COLO668 (cell line): ENCODE results near the gene RPUSD3.

Experiments used
- DNase-seq: peaks from one replicate; lab custom pipeline; 2025; ENCODE audit not compliant: unreplicated experiment; lab: John Stamatoyannopoulos, UW

Gene RPUSD3

GRCh38 chr3:9806688-9807589 is 36.9 kb downstream of the RPUSD3 start:
- DNase-seq, result no peak

DNA sequence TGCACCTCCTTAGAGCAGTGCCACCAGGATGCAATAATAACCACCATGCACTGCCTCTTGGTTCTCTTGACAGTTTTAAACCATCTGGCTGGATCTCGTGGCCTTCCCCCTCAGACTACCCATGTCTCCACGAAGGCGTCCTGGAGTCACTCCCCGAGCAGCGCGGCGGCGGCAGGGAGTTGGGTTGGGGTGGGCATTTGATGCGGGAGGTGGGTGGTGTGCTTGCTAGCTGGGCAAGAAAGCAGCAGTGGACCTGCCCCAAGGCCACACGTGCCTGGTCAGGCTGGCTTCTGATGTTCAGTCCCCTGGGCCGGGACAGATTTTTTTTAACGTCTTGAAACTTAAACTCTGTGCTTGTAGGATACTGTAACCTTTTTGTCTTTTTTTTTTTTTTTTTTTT is 37.7 kb downstream of the RPUSD3 start:
- DNase-seq, result no peak

- no peak for DNase-seq
Observed at GRCh38 chr3:9804996-9805395, 38.8 kb downstream of the RPUSD3 start.

DNA sequence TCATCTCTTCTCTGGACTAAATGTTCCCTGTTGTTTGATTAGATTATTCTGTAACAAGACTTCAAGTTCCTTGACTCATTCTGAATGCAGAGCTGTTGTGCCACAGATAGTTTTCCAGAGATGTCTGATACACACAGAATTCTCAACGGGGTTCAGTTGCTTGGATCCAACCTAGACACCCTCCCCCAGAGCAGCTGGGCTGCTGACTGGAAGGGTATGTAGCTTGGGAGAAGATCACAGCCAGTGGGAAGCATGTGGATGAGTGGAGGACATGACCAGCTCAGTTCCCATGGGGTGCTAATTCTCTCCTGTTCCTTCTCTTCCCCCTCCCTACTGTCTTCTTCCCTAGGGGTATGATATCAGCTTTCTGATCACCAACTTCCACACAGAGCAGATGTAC is 40.3 kb downstream of the RPUSD3 start:
- no peak for DNase-seq

DNA sequence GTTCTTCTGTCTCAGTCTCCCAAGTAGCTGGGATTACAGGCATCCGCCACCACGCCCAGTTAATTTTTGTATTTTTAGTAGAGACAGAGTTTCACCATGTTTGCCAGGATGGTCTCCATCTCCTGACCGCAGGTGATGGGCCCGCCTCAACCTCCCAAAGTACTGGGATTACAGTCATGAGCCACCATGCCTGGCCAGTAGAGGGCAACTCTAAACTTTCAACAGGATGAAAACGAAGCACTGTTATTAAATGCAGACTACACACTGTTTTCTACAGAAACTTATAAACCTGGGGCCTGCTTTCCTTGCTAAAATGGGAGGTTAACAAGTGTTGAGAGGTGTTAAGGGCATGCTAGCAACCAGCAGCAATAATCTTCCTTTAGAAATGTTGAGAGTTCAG is 43.3 kb downstream of the RPUSD3 start:
- DNase-seq, result no peak

DNA sequence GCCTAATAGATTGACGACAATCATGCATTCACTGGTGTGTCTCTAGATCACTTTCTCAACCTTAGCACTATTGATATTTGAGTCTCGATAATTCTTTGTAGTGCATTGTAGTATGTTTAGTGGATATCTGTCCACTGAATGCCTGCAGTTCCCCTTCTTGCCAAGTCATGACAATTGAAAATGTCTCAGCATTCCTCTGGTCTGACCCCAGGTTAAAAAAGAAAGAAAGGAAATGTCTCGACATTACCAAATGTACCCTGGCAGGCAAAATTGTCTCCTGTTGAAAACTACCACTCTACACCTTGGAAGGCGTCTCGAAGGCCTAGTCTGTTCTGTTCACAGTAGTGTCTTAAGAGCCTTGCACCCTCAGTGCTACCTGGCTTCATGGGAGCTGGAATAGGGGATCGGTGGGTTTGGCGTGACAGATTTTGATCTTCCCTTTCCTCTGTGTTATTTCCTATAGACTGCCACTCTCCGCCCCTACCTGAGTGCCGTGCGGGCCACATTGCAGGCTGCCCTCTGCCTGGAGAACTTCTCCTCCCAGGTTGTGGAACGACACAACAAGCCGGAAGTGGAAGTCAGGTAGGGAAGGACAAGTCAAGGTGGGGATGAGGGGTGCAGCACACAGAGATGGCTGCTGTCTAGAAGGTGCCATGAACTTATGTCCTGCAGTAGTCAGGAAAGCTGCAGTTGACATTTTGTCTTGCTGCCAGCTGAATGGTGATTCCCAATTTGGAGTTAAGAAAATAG is 46.4 kb downstream of the RPUSD3 start:
- DNase-seq, result no peak

DNA sequence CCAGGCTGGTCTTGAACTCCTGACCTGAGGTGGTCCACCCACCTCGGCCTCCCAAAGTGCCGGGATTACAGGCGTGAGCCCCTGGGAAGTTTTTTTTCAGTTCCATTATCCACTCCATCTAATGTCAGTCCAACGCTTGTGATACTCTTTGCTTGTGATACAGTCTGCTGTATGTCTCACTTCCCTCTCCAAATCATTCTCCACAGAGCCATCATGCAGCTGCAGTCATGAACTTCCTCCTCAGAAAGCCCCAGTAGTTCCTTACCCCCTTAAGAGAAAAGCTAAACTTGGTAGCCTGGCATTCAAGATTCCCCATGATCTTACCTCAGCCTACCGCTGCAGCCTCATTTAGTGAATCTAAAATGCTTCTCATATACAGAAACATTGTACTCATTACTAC is 48.6 kb downstream of the RPUSD3 start:
- no peak for DNase-seq

DNA sequence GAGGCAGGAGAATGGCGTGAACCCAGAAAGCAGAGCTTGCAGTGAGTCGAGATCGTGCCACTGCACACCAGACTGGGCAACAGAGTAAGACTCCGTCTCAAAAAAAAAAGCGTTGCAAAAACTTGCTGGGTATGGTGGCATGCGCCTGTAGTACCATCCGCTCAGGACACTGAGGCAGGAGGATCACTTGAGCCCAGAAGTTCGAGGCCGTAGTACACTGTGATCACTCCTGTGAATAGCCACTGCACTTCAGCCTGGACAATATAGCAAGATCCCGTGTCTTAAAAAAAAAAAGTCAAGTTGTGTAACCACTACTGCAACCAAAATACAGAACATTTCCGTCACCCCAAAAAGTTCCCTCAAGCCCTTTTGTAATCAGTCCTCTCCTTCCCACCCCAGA is 49.4 kb downstream of the RPUSD3 start:
- DNase-seq, result no peak

GRCh38 chr3:9793161-9793781 is 50.5 kb downstream of the RPUSD3 start:
- DNase-seq, result peak; percentile 16

GRCh38 chr3:9792405-9793160 is 51.2 kb downstream of the RPUSD3 start, which contains the start of the genes ARPC4 and TADA3:
ARPC4 (plus strand) TSS chr3:9793082; CDS start chr3:9793122, 40 bp downstream.
TADA3 (minus strand) TSS chr3:9792473; CDS start chr3:9791466, 1,007 bp downstream.
- DNase-seq, result peak; percentile 89

DNA sequence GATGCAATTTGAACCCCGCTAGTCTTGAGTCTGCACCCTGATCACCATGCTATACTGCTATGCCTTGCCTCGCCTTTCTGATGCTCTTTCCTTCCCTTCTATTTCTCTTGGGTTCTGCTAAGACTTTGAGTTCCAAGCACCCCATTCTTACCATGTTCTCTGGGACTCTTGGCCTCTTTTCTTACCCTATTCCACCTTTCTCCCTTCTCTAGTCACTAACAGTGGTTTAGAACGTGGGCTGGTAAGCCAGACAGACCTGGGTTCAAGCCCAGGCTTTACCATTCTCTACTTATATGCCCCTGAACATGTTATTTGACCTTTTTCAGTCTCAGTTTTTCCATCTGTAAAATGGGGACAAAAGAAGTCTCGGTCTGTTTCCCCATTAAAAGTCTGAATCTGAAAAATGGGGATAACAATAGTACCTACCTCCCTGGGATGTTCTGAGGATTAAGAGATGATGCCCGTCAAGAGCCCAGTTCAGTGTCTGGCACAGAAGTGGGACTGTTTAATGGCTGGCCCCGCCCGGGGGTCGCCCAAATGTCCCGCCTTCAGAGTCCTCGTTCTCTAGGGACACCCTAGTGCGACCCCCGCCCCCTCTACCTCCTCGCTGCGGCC is 51.9 kb downstream of the RPUSD3 start:
- no peak for DNase-seq

DNA sequence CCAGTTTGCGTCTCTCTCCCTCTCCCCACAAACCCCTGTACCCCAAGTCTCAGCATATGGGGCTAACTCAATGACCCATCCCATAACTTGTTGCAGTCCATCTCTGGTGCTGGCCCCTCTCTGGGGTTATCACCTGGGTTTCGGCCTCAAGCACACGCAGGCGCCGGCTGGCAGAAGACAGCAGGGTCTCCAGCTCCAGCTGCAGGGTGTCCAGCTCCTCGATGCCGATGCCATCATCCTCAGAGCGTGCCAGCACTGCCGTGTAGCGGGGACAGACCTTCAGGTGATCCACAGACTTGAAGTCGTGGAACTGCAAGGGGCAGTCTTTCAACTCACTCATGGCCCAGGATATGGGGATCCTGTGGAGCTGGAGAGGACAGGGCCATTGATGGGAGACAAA is 52.7 kb downstream of the RPUSD3 start:
- no peak for DNase-seq
